Fibroblast of mammary gland (primary cell): Measurements from ENCODE around the gene FBP1.

Experiments
- DNase-seq: peaks from one replicate; pipeline ENCODE4 v3.0.0-alpha.2; 2010; ENCODE audit warnings: low read depth
- H3K4me3 ChIP-seq: 2 replicates; pipeline ENCODE4 v1.5.1; 2011; ENCODE audit warnings: low read depth, mild to moderate bottlenecking, low read length, moderate library complexity; ENCODE audit not compliant: control insufficient read depth
- TF ChIP-seq, protein P1 (sequence below): conservative IDR thresholded peaks from 2 replicates; pipeline ENCODE4 v1.5.1; 2011; ENCODE audit warnings: low read depth, low read length, inconsistent platforms; ENCODE audit not compliant: control insufficient read depth, insufficient read depth

Gene FBP1

DNA sequence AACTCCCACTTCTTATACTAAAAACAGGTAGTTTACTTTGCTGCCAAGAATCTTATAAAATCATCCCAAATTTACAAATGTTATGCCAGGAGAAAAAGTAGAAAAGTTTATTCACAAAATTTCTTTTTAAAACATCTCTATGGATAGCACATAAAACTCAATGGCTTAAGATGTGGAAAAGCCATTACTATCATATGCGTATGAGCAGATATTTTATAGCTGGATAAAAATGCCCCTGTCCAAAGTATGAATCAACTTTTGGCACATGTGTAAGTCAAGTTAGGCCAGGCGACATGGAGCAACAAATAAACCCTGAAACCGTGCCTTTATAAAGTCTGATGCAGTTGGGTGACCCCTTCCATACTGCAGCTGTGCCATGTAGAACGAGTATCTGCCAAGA lies 38.6 kb upstream of the FBP1 start:
- H3K4me3 ChIP-seq = no peak overlapping the region
- TF ChIP-seq, protein P1, sequence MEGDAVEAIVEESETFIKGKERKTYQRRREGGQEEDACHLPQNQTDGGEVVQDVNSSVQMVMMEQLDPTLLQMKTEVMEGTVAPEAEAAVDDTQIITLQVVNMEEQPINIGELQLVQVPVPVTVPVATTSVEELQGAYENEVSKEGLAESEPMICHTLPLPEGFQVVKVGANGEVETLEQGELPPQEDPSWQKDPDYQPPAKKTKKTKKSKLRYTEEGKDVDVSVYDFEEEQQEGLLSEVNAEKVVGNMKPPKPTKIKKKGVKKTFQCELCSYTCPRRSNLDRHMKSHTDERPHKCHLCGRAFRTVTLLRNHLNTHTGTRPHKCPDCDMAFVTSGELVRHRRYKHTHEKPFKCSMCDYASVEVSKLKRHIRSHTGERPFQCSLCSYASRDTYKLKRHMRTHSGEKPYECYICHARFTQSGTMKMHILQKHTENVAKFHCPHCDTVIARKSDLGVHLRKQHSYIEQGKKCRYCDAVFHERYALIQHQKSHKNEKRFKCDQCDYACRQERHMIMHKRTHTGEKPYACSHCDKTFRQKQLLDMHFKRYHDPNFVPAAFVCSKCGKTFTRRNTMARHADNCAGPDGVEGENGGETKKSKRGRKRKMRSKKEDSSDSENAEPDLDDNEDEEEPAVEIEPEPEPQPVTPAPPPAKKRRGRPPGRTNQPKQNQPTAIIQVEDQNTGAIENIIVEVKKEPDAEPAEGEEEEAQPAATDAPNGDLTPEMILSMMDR = no peak
- DNase-seq = no peak

DNA sequence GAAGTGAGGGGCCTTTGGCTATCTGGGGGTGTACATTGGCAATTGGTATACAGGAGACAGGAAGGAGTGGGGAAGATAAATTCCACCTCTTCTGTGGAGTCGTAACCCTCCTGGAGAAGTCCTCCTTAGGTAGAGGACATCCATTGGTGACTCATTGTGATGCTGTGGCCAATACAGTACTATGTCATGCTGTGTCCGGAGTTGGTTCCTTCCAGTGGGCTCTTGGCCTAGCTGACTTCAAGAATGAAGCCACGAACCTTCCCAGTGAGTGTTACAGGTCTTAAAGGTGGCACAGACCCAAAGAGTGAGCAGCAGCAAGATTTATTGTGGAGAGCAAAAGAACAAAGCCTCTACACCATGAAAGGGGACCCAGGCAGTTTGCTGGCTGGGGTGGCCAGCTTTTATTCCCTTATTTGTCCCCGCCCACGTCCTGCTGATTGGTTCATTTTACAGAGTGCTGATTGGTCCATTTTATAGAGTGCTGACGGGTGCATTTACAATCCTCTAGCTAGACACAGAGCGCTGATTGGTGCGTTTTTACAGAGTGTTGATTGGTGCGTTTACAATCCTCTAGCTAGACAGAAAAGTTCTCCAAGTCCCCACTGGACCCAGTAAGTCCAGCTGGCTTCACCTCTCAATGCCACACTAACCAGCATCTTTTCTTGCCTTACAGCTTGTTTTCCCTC lies 37.3 kb upstream of the FBP1 start:
- TF ChIP-seq, protein P1 = no peak
- DNase-seq = no peak
- H3K4me3 ChIP-seq = no peak overlapping the region

DNA sequence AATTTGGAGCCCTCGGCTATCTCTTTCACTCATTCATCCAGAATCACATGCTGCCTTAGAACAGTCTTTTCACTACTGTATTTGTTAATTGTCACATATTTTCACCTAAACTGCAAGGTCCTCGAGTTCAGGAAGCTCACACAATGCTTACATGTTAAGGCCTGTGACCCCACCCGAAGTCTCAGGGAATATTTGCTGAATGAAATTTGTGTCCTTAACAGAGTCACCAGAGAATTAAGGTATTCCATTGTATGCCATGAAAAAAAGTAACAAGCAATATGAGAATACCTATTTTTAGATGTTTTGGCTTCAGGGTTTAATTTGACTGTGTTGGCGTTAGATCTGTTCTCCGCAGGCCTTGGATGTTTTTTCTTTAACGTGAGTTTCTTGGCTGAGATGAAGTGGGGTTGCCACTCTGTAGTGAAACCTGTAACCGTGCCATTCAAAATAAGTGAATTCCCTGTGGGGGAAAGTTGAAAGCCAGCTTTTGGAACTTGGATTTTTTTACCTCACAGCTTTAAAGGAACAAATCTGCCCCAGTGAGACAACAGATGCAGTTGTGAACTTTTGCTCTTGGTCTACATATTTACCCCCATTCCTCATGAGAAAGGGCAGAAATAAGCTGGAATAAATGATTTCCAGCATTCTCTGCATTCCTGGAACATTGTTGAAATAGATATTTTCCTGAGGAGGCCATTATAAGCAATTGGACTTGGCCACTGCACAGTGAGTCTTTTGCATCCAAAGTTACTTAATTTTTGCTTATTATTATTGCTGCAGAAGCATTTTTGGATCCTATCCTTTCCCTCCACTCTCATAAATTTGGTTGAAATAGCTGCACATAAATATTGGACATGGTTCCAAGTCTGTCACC lies 35.9 kb upstream of the FBP1 start:
- DNase-seq = peak; percentile 5
- TF ChIP-seq, protein P1 = no peak
- H3K4me3 ChIP-seq = no peak overlapping the region

DNA sequence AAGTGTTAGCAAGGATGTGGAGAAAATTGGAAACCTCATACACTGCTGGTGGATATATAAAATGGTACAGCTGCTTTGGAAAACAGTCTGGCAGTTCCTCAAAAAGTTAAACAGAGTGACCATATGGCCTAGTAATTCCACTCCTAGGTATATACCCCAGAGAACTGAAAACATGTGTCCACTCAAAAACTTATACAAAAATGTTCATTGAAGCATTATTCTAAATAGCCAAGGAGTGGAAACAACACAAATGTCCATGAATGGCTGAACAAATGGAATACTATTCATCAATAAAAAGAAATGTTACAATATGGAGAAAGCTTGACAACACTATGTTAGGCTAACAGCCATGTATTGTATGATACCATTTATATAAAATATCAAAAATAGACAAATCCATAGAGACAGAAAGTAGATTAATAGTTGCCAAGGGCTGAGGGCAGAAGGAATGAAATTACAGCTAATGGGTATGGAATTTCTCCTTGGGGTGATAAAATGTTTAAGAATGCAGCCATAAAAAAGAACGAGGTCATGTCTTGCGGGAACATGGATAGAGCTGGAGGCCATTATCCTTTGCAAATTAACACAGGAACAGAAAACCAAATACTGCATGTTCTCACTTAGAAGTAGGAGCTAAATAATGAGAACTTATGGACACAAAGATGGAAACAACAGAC lies 33.6 kb upstream of the FBP1 start:
- no peak overlapping the region for H3K4me3 ChIP-seq
- TF ChIP-seq, protein P1 = no peak
- DNase-seq = peak; percentile 55

DNA sequence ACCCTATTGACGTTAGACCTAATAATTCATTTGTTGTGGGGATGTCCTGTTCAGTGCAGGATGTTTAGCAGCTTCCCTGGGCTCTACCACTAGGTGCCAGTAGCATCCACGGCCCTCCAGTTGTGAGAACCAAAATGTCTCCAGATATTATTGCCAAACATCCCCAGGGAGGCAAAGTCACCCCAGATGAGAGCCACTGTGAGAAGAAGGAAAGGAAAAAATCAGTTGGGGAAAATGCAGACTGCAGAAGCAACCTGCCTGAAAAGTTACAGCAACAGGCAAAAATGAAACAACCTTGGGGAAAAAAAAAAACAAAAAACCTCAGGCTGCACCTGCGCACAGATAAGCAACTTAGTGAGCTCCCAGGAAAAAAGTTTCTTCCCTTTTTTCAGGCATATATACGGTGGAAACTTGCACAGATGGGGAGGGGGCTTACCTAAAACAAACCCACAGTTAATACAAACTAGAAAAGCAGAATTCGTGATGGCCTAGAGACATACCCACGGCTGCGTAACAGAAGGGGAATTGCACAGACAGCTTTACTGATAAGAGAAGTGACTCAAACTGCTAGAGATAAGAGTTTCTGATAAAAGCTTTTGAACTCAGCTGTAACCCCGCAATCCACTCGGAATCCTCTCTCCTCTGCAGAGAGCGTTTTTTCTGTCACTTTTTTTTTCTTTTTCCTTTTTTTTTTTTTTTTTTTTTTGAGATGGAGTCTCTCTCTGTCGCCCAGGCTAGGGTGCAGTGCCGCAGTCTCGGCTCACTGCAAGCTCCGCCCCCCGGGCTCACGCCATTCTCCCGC lies 29.8 kb upstream of the FBP1 start:
- peak overlapping the region; percentile 3 for H3K4me3 ChIP-seq
- TF ChIP-seq, protein P1 = peak; percentile 98
- peak; percentile 78 for DNase-seq

DNA sequence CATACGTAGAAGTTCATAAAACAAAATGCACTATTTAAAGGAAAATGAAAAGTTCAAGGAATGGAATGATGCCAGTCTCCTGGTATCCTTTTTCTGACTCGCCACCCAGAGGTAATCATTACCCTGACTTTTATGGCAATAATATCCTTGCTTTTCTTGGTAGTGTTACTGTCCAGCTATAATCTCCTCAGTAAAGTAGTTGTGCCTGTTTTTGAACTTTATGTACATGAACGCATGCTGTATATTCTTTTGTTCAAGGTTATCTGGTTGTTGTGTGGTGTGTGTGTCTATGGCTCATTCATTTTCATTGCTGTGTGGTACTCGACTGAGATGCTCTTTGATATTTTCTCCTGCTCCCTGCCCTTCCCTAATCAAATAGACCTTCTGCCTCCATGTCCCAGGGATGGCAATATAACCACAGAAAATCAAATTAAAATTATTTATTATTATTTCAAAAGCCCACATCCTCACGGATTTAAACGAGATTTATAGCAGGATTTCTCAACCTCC lies 29.2 kb upstream of the FBP1 start:
- DNase-seq = no peak
- TF ChIP-seq, protein P1 = no peak
- H3K4me3 ChIP-seq = no peak overlapping the region
